A673 (cell line): Measurements from ENCODE around the gene OR8B3.

ENCODE experiments used
- EZH2 ChIP-seq: fragments of 200-600 bp; sonication (generic); IDR thresholded peaks from 2 replicates; pipeline ENCODE4 v1.6.1; 2017; ENCODE audit warnings: borderline replicate concordance, low read depth, mild to moderate bottlenecking, mixed read lengths, antibody characterized with exemption, low read length; ENCODE audit not compliant: poor library complexity, severe bottlenecking
- TF ChIP-seq, protein P1 (sequence below): fragments of 300-800, 200-600 bp; sonication (generic); conservative IDR thresholded peaks from 2 replicates; pipeline ENCODE4 v1.5.1; 2017; ENCODE audit warnings: low read depth, mild to moderate bottlenecking, antibody characterized with exemption, low read length, moderate library complexity, mixed read lengths

DNA sequence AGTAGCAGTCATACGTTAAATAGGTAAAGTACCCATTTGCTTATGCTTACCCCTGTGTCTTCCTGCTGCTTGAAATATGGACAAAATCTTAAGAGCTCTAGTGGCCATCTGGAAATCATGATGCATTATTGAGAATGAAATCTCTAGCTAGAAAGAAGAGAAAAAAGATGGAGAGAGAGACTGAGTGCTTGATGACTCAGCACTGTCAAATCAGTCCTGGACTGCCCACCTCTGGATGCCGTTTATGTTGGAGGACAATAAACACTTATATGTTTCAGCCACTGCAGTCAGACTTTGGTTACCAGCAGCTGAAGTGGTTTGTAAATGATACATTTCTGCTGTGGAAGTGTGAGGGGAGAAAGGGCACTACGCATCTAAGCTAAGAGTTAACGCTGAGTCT is 22.2 kb upstream of the OR8B3 start:
- TF ChIP-seq, protein P1, sequence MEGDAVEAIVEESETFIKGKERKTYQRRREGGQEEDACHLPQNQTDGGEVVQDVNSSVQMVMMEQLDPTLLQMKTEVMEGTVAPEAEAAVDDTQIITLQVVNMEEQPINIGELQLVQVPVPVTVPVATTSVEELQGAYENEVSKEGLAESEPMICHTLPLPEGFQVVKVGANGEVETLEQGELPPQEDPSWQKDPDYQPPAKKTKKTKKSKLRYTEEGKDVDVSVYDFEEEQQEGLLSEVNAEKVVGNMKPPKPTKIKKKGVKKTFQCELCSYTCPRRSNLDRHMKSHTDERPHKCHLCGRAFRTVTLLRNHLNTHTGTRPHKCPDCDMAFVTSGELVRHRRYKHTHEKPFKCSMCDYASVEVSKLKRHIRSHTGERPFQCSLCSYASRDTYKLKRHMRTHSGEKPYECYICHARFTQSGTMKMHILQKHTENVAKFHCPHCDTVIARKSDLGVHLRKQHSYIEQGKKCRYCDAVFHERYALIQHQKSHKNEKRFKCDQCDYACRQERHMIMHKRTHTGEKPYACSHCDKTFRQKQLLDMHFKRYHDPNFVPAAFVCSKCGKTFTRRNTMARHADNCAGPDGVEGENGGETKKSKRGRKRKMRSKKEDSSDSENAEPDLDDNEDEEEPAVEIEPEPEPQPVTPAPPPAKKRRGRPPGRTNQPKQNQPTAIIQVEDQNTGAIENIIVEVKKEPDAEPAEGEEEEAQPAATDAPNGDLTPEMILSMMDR, result no peak
- TF ChIP-seq EZH2, result no peak
